Fibroblast of pulmonary artery (primary cell): ENCODE results near the gene ZNF346.

Experiments
- DNase-seq: peaks from one replicate; pipeline ENCODE4 v3.0.0-alpha.2; 2010; ENCODE audit warnings: low read depth
- H3K4me3 ChIP-seq: replicated peaks from 2 replicates; pipeline ENCODE4 v1.5.1; 2011; ENCODE audit warnings: low read depth, mild to moderate bottlenecking, control low read depth, low read length, moderate library complexity
- TF ChIP-seq, protein P1 (sequence below): IDR thresholded peaks from 2 replicates; pipeline ENCODE4 v1.5.1; 2011; ENCODE audit warnings: mild to moderate bottlenecking, control low read depth, low read length, inconsistent platforms; ENCODE audit errors: missing control alignments

ZNF346 gene

DNA sequence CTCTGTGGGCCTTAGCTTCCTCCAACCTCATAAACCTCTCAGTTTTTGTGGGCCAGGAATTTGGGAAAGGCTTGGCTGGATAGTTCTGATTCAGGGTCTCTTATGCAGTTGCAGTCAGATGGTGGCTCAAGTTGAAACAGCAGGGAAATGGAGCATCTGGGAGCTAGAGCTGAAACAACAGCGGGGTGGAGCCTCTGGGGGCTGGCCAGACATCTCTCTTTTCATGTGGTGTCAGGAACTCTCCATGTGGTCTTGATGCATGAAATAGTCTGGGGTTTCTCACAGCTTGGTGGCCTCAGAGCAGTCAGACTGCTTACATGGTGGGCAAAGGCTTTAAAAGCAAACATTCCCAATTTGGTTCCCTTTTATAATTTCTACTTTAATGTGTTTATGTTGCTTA, 13.5 kb downstream of the ZNF346 start:
- H3K4me3 ChIP-seq, result no peak overlapping the region
- TF ChIP-seq, protein P1, sequence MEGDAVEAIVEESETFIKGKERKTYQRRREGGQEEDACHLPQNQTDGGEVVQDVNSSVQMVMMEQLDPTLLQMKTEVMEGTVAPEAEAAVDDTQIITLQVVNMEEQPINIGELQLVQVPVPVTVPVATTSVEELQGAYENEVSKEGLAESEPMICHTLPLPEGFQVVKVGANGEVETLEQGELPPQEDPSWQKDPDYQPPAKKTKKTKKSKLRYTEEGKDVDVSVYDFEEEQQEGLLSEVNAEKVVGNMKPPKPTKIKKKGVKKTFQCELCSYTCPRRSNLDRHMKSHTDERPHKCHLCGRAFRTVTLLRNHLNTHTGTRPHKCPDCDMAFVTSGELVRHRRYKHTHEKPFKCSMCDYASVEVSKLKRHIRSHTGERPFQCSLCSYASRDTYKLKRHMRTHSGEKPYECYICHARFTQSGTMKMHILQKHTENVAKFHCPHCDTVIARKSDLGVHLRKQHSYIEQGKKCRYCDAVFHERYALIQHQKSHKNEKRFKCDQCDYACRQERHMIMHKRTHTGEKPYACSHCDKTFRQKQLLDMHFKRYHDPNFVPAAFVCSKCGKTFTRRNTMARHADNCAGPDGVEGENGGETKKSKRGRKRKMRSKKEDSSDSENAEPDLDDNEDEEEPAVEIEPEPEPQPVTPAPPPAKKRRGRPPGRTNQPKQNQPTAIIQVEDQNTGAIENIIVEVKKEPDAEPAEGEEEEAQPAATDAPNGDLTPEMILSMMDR, result no peak
- no peak for DNase-seq

DNA sequence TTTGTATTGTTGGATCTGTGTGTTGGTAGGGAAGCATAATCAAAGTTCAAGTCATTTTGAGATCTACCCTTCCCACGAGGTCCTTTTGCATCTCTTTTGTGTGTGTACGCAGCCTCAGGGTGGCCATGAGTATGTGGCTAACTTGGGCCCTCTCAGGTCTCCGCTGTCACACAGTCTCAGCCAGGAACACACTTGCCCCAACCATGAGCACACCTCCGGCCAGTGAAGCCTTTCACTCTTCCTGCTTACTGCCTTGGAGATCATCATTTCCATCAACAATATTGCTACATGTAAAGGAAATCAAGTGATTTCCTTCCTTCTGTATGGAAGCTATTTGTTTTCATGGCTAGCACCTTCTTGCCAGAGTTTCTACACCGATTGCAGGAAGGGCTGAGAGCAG, 13.9 kb downstream of the ZNF346 start:
- no peak overlapping the region for H3K4me3 ChIP-seq
- DNase-seq, result no peak
- TF ChIP-seq, protein P1, result no peak

DNA sequence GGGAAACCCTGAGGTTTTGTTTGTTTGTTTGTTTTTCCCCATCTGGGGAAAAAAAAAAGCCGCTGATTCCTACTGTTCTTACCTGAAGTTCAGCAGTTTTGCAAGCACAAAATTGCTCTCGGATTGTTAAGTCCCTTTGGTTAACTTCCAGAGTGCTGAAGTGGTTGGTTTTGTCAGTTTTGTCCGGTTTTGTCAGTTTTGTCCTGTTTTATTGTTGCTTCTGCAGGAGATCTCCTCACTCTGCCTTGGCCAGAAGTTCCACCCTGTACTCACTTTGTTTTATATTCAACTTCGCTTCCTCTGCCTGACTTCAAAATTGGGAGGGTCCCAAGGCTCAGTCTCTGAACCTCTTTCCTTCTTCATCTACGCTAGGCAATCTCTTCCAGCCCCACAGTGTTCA, 14.4 kb downstream of the ZNF346 start:
- no peak for DNase-seq
- TF ChIP-seq, protein P1, result no peak
- H3K4me3 ChIP-seq, result no peak overlapping the region

DNA sequence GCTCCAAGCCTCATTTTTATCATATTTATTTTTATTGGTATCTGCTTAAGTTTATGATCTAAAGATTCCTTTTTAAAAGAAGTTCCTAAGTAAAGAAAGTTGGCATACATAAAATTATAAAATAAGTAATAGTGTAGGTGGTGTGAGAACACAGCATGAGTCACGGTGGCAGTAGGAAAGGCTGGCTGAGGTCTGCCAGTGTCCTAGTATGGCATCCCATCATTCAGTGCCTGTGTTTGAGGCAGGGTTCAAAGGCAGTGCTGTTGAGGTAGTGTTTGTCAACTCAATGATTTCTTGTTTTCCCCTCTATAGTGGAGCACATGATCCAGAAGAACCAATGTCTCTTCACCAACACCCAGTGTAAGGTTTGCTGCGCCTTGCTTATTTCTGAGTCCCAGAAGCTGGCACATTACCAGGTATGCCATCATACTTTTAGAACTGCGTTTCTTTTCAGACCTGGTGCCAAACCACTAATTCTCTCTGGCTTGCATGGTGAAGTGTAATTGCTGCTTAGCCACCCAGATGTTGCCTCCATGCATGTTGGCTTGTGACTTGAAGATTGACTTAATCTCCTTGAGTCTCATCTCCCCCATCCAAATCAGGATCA, 18.4 kb downstream of the ZNF346 start:
- no peak overlapping the region for H3K4me3 ChIP-seq
- peak; percentile 27 for DNase-seq
- TF ChIP-seq, protein P1, result no peak

DNA sequence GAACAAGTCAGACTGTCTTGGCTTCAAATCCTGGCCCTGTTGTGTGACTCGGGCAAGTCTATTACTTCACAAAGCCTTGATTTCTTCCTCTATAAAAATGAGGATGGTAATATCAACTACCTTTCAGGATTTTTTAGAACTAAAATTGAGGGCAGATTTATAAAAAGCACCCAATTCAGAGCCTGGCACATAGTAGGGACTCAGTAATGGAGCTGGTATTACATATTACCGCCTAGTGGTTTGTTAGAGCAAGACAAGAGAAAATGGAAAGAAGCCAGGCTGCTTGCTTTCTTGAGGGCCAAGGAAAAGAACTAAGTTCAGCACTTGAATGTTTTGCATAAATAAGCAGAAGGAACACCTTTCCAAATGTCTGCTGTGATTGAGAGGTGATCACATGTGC, 19.4 kb downstream of the ZNF346 start:
- no peak for DNase-seq
- TF ChIP-seq, protein P1, result no peak
- no peak overlapping the region for H3K4me3 ChIP-seq

DNA sequence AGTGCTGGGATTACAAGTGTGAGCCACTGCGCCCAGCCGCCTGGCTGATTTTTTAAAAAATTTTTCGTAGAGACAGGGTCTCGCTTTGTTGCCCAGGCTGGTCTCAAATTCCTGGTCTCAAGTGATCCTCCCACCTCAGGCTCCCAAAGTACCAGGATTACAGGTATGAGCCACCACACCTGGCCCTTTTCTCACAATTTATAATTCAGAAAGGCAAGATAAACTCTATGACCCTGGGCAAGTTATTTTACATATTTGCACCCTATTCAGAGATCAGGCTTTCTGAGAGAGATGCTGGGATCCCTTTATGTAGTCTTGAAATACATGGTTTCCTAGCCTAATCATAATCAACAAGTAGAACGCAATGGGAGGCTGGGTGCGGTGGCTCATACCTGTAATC, 20.6 kb downstream of the ZNF346 start:
- TF ChIP-seq, protein P1, result no peak
- no peak for DNase-seq
- H3K4me3 ChIP-seq, result no peak overlapping the region

DNA sequence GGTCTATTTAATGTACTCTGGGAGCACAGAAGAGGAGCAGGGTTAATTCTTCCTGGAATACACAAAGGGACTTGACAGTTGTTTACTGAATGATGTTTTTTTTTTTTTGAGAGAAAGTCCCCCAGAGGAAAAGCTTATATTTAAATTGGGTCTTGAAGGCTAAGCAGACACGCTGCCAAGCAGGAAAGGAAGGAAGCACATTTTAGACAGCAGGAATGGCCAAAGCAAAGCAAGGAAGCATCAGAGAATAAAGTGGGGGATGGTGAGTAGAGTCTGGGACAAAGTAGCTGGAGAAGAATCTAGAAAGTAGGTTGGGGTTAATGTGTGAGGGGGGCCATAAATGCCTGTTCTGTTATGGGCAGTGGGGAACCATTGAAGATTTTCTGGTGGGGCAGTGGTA, 21.5 kb downstream of the ZNF346 start:
- no peak overlapping the region for H3K4me3 ChIP-seq
- TF ChIP-seq, protein P1, result no peak
- DNase-seq, result no peak
